HG03108 (cell line): ENCODE data around the gene TPP1.

Source experiments
- ATAC-seq: cut with Tn5 transposase; IDR thresholded peaks from one replicate; pipeline ENCODE4 v1.9.1; 2021; ENCODE audit warnings: moderate library complexity; ENCODE audit not compliant: unreplicated experiment

TPP1 gene

GRCh38 chr11:6647836-6648235 is 28.6 kb upstream of the TPP1 start:
- ATAC-seq, result no peak

- ATAC-seq, result peak; percentile 85
These were observed 27.9 kb upstream of the TPP1 start for GRCh38 chr11:6646918-6647679.

DNA sequence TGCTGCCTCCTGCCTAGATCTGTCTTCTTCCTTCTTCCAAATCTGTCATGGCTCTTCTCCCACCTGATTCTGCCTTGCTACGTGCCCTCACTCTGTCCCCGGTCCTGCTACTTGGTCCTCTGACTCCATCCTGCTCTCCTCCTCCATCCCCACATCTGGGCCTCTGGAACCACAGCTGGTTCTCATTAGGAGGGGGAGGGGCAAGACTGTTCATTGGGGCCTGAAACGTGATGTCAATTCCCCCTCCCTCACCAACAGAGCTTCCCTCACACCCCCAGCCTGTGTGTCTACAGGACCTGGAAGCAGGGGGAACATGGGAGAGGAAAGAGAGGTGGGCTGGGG is 27.3 kb upstream of the TPP1 start:
- ATAC-seq, result no peak

- no peak for ATAC-seq
These were observed 26.8 kb upstream of the TPP1 start for GRCh38 chr11:6646071-6646470.

GRCh38 chr11:6642957-6643356 is 23.7 kb upstream of the TPP1 start:
- ATAC-seq, result no peak

GRCh38 chr11:6640985-6641701 is 21.9 kb upstream of the TPP1 start:
- ATAC-seq, result no peak

DNA sequence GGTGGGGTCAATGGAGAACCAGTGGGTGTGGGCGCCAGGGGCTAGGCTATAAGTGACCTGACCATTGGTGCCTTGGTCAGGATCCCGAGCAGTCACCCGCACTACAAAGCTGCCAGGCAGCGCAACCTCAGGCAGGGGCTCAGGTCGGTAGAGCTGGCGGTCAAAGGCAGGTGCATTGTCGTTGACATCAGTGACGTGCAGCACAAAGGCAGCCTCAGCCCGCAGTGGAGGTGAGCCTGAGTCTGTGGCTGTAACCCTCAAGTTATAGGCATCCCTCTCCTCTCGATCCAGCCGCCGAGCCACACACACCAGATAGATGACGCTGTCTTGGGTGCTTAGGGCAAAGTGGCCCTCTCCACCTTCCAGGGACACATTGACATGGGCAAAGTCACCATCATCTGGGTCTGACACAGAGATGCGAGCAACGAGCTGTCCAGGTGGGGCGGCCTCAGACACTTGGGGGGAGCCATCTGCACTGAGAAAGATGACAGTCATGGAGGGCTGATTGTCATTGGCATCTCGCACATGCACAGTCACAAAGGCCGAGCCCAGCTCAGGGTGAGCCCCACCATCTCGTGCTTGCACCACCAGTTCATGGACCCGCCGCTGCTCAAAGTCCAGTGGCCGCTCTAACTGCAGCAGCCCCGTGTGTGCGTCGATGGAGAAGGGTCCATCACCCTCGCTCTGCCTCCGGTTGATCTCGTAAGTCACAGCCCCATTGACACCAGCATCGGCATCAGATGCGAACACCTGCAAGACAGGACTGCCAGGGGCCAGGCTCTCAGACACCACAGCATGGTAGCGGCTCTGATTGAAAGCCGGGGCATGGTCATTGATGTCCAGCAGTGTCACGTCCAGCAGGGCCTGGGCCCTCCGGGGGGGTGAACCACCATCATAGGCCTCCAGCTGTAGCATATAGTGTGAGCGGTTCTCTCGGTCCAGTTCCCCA is 21.1 kb upstream of the TPP1 start:
- ATAC-seq, result no peak

DNA sequence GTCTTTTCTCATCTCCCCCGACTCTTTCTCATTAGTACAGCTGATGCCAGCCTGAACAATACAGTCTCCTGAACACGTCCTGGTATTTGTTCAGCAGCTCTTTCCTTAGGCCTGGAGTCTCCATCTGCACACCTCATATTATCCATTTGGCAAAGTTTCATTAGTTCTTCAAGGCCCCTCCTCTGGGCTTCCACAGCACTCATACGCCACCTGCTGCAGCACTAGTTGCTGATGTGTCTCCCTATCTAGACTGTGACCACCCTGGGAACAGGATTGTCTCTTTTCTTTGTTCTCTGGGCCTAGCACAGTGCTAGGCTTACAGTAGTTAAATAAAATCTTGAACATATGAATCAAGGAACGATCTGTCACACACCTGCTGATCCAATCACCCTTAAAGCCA is 19.2 kb upstream of the TPP1 start:
- no peak for ATAC-seq

- no peak for ATAC-seq
These were observed 18.6 kb upstream of the TPP1 start for GRCh38 chr11:6637871-6638270.

- no peak for ATAC-seq
These were observed 17.3 kb upstream of the TPP1 start for GRCh38 chr11:6636480-6636879.

DNA sequence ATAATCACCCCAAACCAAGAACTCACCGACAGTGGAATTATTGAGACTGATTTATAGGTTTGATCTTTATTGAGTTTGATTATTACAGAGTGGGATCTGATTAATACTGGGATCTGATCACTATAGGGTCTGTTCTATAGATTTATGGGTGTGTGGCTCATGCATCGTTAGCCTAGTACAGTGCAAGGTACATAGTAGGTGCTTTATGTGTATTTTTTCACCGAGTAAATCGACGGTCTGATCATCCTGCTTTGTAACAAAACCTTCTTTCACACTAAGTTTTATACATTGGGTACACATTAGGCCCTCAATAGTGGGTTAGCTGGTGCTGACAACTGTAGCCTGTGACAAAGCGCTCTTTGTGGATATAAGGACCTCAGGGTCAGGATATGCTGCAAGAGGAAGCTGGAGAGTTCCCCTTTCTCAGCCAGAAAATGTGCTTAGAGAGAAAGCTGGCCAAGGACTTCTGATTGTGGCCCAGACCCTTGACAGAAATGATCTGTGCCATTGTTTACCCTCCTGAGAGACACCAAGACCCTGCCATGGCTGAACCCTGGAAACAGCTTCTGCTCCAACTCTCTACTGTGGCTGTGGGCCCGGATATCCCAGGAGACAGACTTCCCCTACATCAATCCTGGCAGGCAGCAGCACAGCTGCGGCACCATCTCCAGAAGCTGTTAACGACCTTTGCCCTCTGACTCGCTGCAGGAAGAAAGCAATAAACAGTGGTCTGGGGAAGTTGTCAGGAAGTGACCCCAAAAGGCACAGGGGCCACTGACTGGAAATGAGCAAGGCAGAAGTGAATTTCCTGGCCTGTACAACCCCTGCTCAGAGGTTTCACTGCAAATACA is 16.1 kb upstream of the TPP1 start:
- no peak for ATAC-seq

DNA sequence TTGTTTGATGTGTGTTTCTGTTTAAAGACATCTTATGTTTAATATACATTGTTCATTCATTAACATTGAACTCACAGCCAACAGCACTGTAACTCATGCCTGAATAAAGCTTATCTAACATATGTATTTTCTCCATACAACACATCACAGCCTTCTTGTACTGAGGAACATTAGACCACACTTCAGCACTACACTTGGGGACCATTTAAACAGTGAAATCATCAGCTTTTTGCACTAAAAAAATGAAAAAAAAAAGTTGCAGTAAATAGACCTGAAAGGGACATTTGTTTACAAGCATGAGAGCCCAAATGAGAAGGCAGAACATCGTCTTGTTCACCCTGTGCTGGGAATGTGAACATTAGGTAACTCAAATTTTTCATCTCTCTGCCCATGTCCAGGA is 15.3 kb upstream of the TPP1 start:
- ATAC-seq, result no peak

DNA sequence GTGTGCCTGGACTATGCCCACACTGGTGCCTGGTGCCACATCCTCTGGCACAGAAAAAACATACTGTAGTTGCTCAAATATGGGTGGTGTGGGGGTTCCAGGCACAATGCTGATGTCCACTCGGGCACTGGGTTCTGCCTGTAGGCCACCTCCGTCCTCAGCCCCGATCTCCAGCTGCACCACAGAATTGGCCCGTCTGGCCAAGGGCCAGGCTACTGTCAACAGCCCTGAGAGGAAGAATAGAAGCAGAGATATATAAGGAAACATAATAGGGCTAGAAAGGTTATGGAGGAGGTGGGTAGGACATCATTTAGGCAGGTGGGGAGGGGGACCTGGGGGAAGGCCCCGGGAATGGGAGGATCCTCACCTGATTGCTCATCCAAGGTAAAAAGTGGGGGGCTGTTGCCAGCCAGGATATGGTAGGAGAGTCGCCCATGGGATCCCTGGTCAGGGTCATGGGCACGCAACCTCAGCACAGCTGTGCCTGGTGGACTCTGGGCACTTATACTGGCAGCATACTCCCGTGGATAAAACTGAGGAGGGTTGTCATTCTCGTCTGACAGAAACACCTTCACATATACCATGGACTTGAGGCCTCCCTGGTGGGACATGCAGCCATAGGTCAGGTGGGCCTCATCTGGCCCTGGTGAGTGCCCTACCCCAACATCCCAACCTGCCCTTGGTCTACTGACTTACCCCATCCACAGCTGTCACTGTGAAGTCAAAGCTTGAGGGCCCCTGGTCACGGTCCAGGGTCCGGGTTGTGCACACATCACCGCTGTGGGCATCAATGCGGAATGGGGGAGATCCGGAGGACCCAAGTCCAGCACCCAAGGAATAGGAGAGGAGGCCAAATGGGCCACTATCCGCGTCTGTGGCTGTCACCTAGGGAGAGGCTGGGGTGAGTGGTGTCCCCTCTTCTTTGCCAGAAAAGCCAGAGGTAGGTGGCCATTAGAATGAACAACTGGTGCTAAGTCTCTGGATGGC is 14.5 kb upstream of the TPP1 start:
- no peak for ATAC-seq

- ATAC-seq, result no peak
These were observed 13.2 kb upstream of the TPP1 start for GRCh38 chr11:6632116-6633073.

DNA sequence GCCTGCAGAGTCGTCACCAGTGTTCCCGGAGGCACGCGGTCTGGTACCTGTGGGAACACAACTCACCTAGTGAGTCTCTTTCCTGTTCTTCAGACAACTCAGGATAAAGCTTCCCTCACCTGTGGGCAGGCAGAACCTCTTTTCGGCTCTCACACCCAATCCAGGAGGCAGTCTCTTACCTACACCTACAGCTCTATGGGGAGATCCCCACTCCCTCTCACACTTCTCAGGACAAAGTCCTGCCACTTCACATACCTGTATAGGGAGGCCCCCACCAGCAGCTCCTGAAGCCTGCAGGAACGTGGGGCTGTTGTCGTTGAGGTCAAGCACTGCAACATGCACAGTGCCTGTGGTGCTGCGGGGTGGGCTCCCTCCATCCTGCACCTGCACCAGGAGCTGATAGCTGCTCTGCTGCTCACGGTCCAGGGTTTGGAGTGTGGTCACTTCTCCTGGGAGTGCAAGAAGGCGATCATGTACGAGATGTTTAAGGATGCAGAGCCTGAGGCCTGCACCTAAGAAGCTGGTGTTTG is 12.2 kb upstream of the TPP1 start:
- ATAC-seq, result no peak

GRCh38 chr11:6630632-6631291 is 11.5 kb upstream of the TPP1 start:
- no peak for ATAC-seq

DNA sequence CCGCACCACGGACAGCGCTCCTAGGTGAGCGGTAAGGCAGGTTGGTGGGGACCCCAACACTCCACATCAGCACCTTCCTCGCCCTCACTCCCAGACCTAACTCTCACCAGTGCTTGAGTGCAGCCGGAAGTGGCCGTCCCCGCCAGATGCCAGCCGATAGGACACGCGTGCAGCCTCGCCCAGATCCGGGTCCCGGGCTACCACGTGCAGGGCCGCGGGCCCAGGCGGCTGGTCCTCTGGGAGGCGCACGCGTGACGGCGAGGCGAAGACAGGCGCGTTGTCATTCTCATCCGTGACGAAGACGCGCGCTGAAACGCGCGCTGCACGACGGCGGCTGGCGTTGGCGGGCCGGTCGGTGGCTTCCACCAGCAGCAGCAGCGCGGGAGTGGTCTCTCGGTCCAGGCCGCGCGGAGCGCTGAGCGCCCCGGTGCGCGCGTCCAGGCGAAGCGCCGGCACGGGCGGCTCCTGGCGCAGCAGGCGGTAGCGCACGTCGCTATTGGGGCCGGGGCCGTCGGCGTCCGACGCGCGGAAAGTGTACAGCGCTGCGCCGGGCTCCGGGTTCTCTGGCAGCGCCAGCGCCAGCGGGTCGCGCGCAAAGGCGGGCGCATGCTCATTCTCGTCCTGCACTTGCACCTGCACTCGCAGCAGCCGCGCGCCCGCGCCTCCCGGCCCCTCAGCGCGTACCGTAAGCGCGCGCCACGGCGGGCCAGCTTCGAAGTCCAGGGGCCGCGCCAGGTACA is 10.8 kb upstream of the TPP1 start:
- no peak for ATAC-seq
